Measurements from ENCODE around the gene CARMIL1. TPM values are rescaled to one million over a fixed set of nuclear protein-coding genes. Genes with fewer than 3 reads are reported as not detected.

Gene CARMIL1
- total RNA-seq, 1 experiment from 2014 or later, result 23.6 TPM

DNA sequence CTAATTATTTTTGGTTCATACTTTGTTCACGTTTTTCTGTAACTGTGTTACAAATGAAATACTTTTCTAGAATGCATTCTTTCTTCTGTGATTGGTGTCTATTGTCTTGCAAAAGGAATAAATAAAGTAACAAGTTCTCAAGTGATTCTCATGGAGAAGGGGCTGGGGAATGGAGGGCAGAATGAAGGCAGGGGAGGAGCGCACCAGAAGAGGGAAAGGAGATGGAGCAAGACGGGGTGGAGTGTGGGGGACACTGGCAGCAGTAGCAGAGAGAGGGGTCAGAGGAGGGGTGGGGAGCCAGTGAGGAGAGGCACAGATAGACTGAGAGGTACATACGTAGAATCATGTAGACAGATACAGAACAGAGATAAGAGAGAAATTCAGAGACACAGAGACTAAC lies 136.5 kb downstream of the CARMIL1 start:
- no peak overlapping the region for H2BK15ac ChIP-seq (ENCODE audit: low read depth, low read length)

More for the DNA sequence above, 136.5 kb downstream of the CARMIL1 start:
- H4K5ac ChIP-seq (ENCODE audit: insufficient read length, low read depth, low read length), result no peak overlapping the region
- H2BK120ac ChIP-seq (ENCODE audit: low read depth, low read length, poor library complexity, severe bottlenecking), result no peak overlapping the region
- H2BK5ac ChIP-seq (ENCODE audit: insufficient read length, low read length), result no peak overlapping the region
- no peak overlapping the region for H3T11ph ChIP-seq (ENCODE audit: low read length)
- H2BK20ac ChIP-seq (ENCODE audit: low read depth, low read length, poor library complexity, severe bottlenecking), result no peak overlapping the region
- no peak overlapping the region for H2AK5ac ChIP-seq (ENCODE audit: insufficient read length, low read length)
- no peak overlapping the region for H2AFZ ChIP-seq (ENCODE audit: low read length)
- no peak for DNase-seq
- WGBS (ENCODE audit: extremely low coverage, insufficient read length, low lambda C conversion rate), result no CpG with 5 or more reads among the region's 4 CpGs
- Mint-ChIP-seq H3K36me3 (ENCODE audit: insufficient read depth in 1 of 3, low read depth in 3 of 3) (peaks cover 14 to 20% (median 16%) of the 10 kb centered on the region in 3 experiments), H3K27me3 (ENCODE audit: low read depth) (no peaks in the 10 kb centered on the region), H3K27ac (peak overlapping the region in 1 of 3 experiments; percentile 60; a peak in 3 of 7 replicates), H3K9me3 (peaks cover 12 to 18% of the 10 kb centered on the region in 2 experiments), H3K4me1 (peaks cover 60 to 66% of the 10 kb centered on the region in 2 experiments), H3K4me3 (peak overlapping the region in 1 of 2 experiments; percentile 2; a peak in 2 of 5 replicates)
- peaks cover 9% of the 10 kb centered on the region for H3K4me1 ChIP-seq (ENCODE audit: insufficient read depth, low read length)
- no peak overlapping the region for H3K56ac ChIP-seq (ENCODE audit: insufficient read length, low read depth, low read length)
- H3K27me3 ChIP-seq (ENCODE audit: insufficient read depth, low read length), result no peaks in the 10 kb centered on the region
- H3K9ac ChIP-seq (ENCODE audit: extremely low read depth, insufficient read length, low read length), result no peak overlapping the region
- H3K79me1 ChIP-seq (ENCODE audit: insufficient read depth, low read depth, low read length, poor library complexity, severe bottlenecking), result peaks cover 3% of the 10 kb centered on the region
- no peak overlapping the region for H4K8ac ChIP-seq (replicated peaks; ENCODE audit: insufficient read length, low read depth, low read length)
- no peak for TF ChIP-seq CTCF (conservative IDR thresholded peaks at IDR 0.05)
- H2BK12ac ChIP-seq (ENCODE audit: insufficient read length, low read depth, low read length), result no peak overlapping the region
- peaks cover 5% of the 10 kb centered on the region for H3K9me3 ChIP-seq (ENCODE audit: control insufficient read depth, low read depth, low read length)
- no peak overlapping the region for H3K27ac ChIP-seq (ENCODE audit: insufficient read length, low read depth, low read length)
- no peak overlapping the region for H3K4me2 ChIP-seq (ENCODE audit: insufficient read depth, insufficient read length, low read length)
- H4K91ac ChIP-seq (ENCODE audit: insufficient read length, low read depth, low read length), result no peak overlapping the region
- no peak overlapping the region for H3K14ac ChIP-seq (ENCODE audit: insufficient read depth, low read length)
- H3K4ac ChIP-seq (ENCODE audit: low read depth, low read length), result no peak overlapping the region
- no peaks in the 10 kb centered on the region for H3K23me2 ChIP-seq (ENCODE audit: insufficient read length, low read depth, low read length, poor library complexity, severe bottlenecking)
- peaks cover 2% of the 10 kb centered on the region for H4K20me1 ChIP-seq (ENCODE audit: control insufficient read depth, insufficient read depth, insufficient read length)
- peaks cover 2% of the 10 kb centered on the region; the same call in 1 of the 2 replicates for H3K79me2 ChIP-seq (ENCODE audit: insufficient read depth, low read length)
- no peak overlapping the region for H3K18ac ChIP-seq (ENCODE audit: insufficient read length, low read depth, low read length)
- no peak overlapping the region for H3K23ac ChIP-seq (ENCODE audit: insufficient read length, low read depth, low read length)

Data from H9 (cell line).